RCC 7860 (cell line): ENCODE data around the gene LGMN.
"Not testable (repeated sequence)": the region's sequence is repeated elsewhere in the genome, so short reads cannot be mapped to it uniquely, and the experiment has no call there.

Experiments
- DNase-seq: peaks from one replicate; pipeline ENCODE4 v3.0.0-alpha.2; 2015; ENCODE audit warnings: low spot score
- FAIRE-seq: peaks from 2 replicates; lab custom pipeline; 2012; peaks lifted over from hg19 to GRCh38; lab: Jason Lieb, UNC

LGMN gene

GRCh38 chr14:92748259-92749016 lies at the start of gene LGMN:
Gene LGMN, minus strand, starts transcription at chr14:92748627. Its CDS starts 15,841 bp downstream, at chr14:92732786.
- DNase-seq: peak; percentile 69
- no peak for FAIRE-seq

- no peak for FAIRE-seq
- no peak for DNase-seq
Observed at GRCh38 chr14:92794961-92795360, 46.5 kb upstream of the LGMN start.

GRCh38 chr14:92794547-92794941 lies 46.1 kb upstream of the LGMN start:
- FAIRE-seq (no peak), DNase-seq (no peak)

- peak; percentile 79 for DNase-seq
Observed at GRCh38 chr14:92793709-92794546, 45.5 kb upstream of the LGMN start, which contains the start of gene GOLGA5. Gene GOLGA5, plus strand, starts transcription at chr14:92794305. Its CDS starts 3,133 bp downstream, at chr14:92797438.

GRCh38 chr14:92792885-92793284 lies 44.5 kb upstream of the LGMN start:
- no peak for DNase-seq
- FAIRE-seq: no peak

More at GRCh38 chr14:92793709-92794546, 45.5 kb upstream of the LGMN start, which contains the start of gene GOLGA5:
- FAIRE-seq: no peak

GRCh38 chr14:92789457-92790089 lies 41.1 kb upstream of the LGMN start:
- no peak for DNase-seq
- FAIRE-seq: no peak

- no peak for DNase-seq
Observed at GRCh38 chr14:92787554-92787953, 39.1 kb upstream of the LGMN start.

GRCh38 chr14:92786427-92786756 lies 38.0 kb upstream of the LGMN start:
- FAIRE-seq: no peak
- DNase-seq: no peak

More at GRCh38 chr14:92787554-92787953, 39.1 kb upstream of the LGMN start:
- no peak for FAIRE-seq

- no peak for FAIRE-seq
Observed at GRCh38 chr14:92785667-92786426, 37.4 kb upstream of the LGMN start.

GRCh38 chr14:92783813-92784431 lies 35.5 kb upstream of the LGMN start:
- FAIRE-seq: peak; percentile 12
- peak; percentile 61 for DNase-seq

More at GRCh38 chr14:92785667-92786426, 37.4 kb upstream of the LGMN start:
- DNase-seq: peak; percentile 33

GRCh38 chr14:92781350-92781749 lies 32.9 kb upstream of the LGMN start:
- no peak for FAIRE-seq
- no peak for DNase-seq

GRCh38 chr14:92780444-92781232 lies 32.2 kb upstream of the LGMN start:
- DNase-seq: peak; percentile 66
- FAIRE-seq: peak; percentile 52

- not testable (repeated sequence) for FAIRE-seq
- peak; percentile 5 for DNase-seq
Observed at GRCh38 chr14:92778868-92779565, 30.6 kb upstream of the LGMN start.

GRCh38 chr14:92775292-92775691 lies 26.9 kb upstream of the LGMN start:
- not testable (repeated sequence) for FAIRE-seq
- DNase-seq: peak; percentile 59

- FAIRE-seq (no peak), DNase-seq (no peak)
Observed at GRCh38 chr14:92774572-92774971, 26.1 kb upstream of the LGMN start.

- no peak for DNase-seq
- FAIRE-seq: no peak
Observed at GRCh38 chr14:92770484-92770883, 22.1 kb upstream of the LGMN start.

GRCh38 chr14:92768795-92769194 lies 20.4 kb upstream of the LGMN start:
- DNase-seq: no peak
- FAIRE-seq: no peak

GRCh38 chr14:92768236-92768635 lies 19.8 kb upstream of the LGMN start:
- DNase-seq (peak; percentile 76), FAIRE-seq (peak; percentile 83)
